Caco-2 (cell line): Measurements from ENCODE around the gene FAM151A. TPM values are rescaled to one million over a fixed set of nuclear protein-coding genes. Genes with fewer than 3 reads are reported as not detected.

Source experiments
- BruUV-seq: library from RNA; stranded (reverse); fragments of 400-500 nt; replicated peaks from 2 replicates; lab custom pipeline; 2021; lab: Mats Ljungman, UMichigan
- CTCF ChIA-PET: fragments of 300-600 bp; sonication (Branson Sonifier 250); formaldehyde crosslinking; loops from one replicate; lab custom pipeline; 2022; ENCODE audit warnings: antibody characterized with exemption; lab: Charles Lee
- POLR2A ChIA-PET: fragments of 300-600 bp; sonication (Branson Sonifier 250); formaldehyde crosslinking; loops from one replicate; lab custom pipeline; 2022; ENCODE audit warnings: antibody characterized with exemption; lab: Charles Lee
- DNase-seq, 2 experiments: peaks; one replicate each; pipeline versions ENCODE4 v3.0.0 to v3.0.0-alpha.2; 2020 to 2022
- H3K27me3 ChIP-seq: replicated peaks from 2 replicates; pipeline ENCODE4 v1.6.0; 2011; ENCODE audit warnings: low read length; ENCODE audit not compliant: control insufficient read depth, insufficient read depth
- H3K36me3 ChIP-seq: 2 replicates; pipeline ENCODE4 v1.5.1; 2011; ENCODE audit warnings: low read length; ENCODE audit not compliant: control insufficient read depth, insufficient read depth
- H3K4me1 ChIP-seq: fragments of 250-450 bp; sonication (Bioruptor Pico); 2 replicates; pipeline ENCODE4 v1.5.1; 2020; ENCODE audit warnings: mild to moderate bottlenecking
- H3K4me3 ChIP-seq: 2 replicates; pipeline ENCODE4 v1.5.1; 2011; ENCODE audit warnings: low read depth, mild to moderate bottlenecking, control low read depth, low read length
- H3K9me3 ChIP-seq: fragments of 250-450 bp; sonication (Bioruptor Pico); 2 replicates; pipeline ENCODE4 v1.5.1; 2020; ENCODE audit warnings: mild to moderate bottlenecking, moderate library complexity
- H3K27ac Mint-ChIP-seq: one replicate; pipeline ENCODE4 v1.8.0; 2022; ENCODE audit warnings: mixed read lengths; ENCODE audit not compliant: unreplicated experiment
- H3K27me3 Mint-ChIP-seq: one replicate; pipeline ENCODE4 v1.8.0; 2022; ENCODE audit warnings: mixed read lengths; ENCODE audit not compliant: insufficient read depth, unreplicated experiment
- H3K36me3 Mint-ChIP-seq: one replicate; pipeline ENCODE4 v1.8.0; 2022; ENCODE audit warnings: mild to moderate bottlenecking, mixed read lengths; ENCODE audit not compliant: insufficient read depth, unreplicated experiment
- H3K4me1 Mint-ChIP-seq: one replicate; pipeline ENCODE4 v1.8.0; 2022; ENCODE audit warnings: low read depth, mixed read lengths; ENCODE audit not compliant: unreplicated experiment
- H3K4me3 Mint-ChIP-seq: one replicate; pipeline ENCODE4 v1.8.0; 2022; ENCODE audit warnings: mild to moderate bottlenecking, moderate library complexity, mixed read lengths; ENCODE audit not compliant: unreplicated experiment
- H3K9me3 Mint-ChIP-seq: one replicate; pipeline ENCODE4 v1.8.0; 2022; ENCODE audit warnings: mixed read lengths; ENCODE audit not compliant: unreplicated experiment
- intact Hi-C: fragments of 100-400 bp; cut with micrococcal nuclease; formaldehyde crosslinking; loops from one replicate; pipeline ENCODE4 v1.10.0; 2022; ENCODE audit not compliant: unreplicated experiment
- total RNA-seq: library from RNA; stranded (reverse); gene quantifications from 2 replicates; pipeline ENCODE4 v1.2.3, GENCODE V29; 2022
- TF ChIP-seq, protein P1 (sequence below), 2 experiments: fragments of 200-600 bp in 1 of 2; IDR thresholded peaks; 1 replicate in 1 of 2; 2 replicates in 1 of 2; pipeline versions ENCODE4 v1.5.1 to v1.8.0; 2011 to 2022; ENCODE audit warnings: antibody characterized with exemption in 1 of 2, control low read depth in 1 of 2, inconsistent platforms in 1 of 2, low read depth in 1 of 2, low read length in 1 of 2, mild to moderate bottlenecking in 1 of 2, moderate library complexity in 1 of 2; ENCODE audit not compliant: insufficient read depth in 1 of 2, severe bottlenecking in 1 of 2, unreplicated experiment in 1 of 2

Gene FAM151A
- total RNA-seq, 1 experiment from 2014 or later: 22.3 TPM

DNA sequence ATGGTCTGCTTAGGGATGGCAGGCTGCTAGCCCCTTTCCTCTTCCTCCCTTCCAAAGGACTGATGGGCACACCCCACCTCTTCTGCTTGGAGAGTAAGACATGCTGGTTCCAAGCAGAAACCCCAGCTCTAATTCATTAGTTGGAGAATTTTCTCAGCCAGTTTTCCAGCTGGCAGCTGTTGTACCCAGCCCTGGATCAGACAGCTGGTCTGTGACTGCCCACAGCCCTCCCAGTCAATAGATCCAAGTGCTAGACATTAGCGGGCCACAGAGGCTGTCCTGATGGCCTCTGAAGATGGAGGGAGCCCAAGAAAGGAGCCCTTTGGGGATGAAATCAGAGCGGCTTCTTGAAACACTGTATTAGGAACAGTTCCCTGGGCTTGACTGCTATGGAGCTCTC lies 39.5 kb downstream of the FAM151A start:
- H3K36me3 Mint-ChIP-seq: no peaks in the 10 kb centered on the region
- no TSS peak for BruUV-seq
- H3K27ac Mint-ChIP-seq: no peak overlapping the region
- Histone ChIP-seq H3K4me3 (no peak overlapping the region), H3K9me3 (no peaks in the 10 kb centered on the region), H3K27me3 (no peaks in the 10 kb centered on the region), H3K36me3 (no peaks in the 10 kb centered on the region), H3K4me1 (no peaks in the 10 kb centered on the region)
- POLR2A ChIA-PET: no interaction called here
- peaks cover 5% of the 10 kb centered on the region for H3K4me1 Mint-ChIP-seq
- CTCF ChIA-PET: no interaction called here
- no peaks in the 10 kb centered on the region for H3K9me3 Mint-ChIP-seq
- intact Hi-C loops: no loop called here
- DNase-seq: no peak
- H3K4me3 Mint-ChIP-seq: no peak overlapping the region
- TF ChIP-seq, protein P1, sequence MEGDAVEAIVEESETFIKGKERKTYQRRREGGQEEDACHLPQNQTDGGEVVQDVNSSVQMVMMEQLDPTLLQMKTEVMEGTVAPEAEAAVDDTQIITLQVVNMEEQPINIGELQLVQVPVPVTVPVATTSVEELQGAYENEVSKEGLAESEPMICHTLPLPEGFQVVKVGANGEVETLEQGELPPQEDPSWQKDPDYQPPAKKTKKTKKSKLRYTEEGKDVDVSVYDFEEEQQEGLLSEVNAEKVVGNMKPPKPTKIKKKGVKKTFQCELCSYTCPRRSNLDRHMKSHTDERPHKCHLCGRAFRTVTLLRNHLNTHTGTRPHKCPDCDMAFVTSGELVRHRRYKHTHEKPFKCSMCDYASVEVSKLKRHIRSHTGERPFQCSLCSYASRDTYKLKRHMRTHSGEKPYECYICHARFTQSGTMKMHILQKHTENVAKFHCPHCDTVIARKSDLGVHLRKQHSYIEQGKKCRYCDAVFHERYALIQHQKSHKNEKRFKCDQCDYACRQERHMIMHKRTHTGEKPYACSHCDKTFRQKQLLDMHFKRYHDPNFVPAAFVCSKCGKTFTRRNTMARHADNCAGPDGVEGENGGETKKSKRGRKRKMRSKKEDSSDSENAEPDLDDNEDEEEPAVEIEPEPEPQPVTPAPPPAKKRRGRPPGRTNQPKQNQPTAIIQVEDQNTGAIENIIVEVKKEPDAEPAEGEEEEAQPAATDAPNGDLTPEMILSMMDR (IDR thresholded peaks at IDR 0.05; ENCODE audit: insufficient read depth in 1 of 2, low read depth in 1 of 2, low read length in 1 of 2, severe bottlenecking in 1 of 2, unreplicated experiment in 1 of 2): no peak
- no peaks in the 10 kb centered on the region for H3K27me3 Mint-ChIP-seq

DNA sequence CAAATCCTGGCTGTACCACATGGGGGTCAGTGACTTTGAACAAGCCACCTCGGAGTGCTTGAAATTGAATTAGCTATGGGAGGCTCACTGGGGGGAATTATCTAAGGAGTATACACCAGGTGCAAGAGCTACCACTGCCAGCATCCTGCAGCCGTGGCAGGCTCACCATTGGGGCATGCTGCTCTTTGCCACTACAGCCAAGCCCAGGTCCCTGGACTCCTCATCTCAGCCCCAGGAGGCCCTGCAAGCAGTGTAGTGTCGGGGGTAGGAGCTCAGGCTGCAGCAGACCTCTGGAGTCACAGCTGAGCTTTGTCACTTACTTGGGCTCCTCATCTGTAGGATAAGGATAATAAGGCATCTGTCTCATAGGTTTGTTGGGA lies 40.0 kb downstream of the FAM151A start:
- no TSS peak for BruUV-seq
- ChIA-PET CTCF (interaction anchor here (0.6 kb wide), 1 partner anchor 133 kb away, joined by 4 read pairs; no protein-coding TSS in a partner anchor), POLR2A (no interaction called here)
- no peaks in the 10 kb centered on the region for H3K27me3 Mint-ChIP-seq
- H3K4me1 ChIP-seq: no peaks in the 10 kb centered on the region
- H3K9me3 ChIP-seq: no peaks in the 10 kb centered on the region
- no peaks in the 10 kb centered on the region for H3K36me3 Mint-ChIP-seq
- TF ChIP-seq, protein P1 (IDR thresholded peaks at IDR 0.05; ENCODE audit: insufficient read depth in 1 of 2, low read depth in 1 of 2, low read length in 1 of 2, severe bottlenecking in 1 of 2, unreplicated experiment in 1 of 2): no peak
- no peak for DNase-seq
- no peak overlapping the region for H3K4me3 Mint-ChIP-seq
- no peaks in the 10 kb centered on the region for H3K36me3 ChIP-seq
- H3K4me3 ChIP-seq: no peak overlapping the region
- intact Hi-C loops: no loop called here
- H3K27ac Mint-ChIP-seq: no peak overlapping the region
- H3K27me3 ChIP-seq: no peaks in the 10 kb centered on the region
- peaks cover 6% of the 10 kb centered on the region for H3K4me1 Mint-ChIP-seq
- no peaks in the 10 kb centered on the region for H3K9me3 Mint-ChIP-seq

DNA sequence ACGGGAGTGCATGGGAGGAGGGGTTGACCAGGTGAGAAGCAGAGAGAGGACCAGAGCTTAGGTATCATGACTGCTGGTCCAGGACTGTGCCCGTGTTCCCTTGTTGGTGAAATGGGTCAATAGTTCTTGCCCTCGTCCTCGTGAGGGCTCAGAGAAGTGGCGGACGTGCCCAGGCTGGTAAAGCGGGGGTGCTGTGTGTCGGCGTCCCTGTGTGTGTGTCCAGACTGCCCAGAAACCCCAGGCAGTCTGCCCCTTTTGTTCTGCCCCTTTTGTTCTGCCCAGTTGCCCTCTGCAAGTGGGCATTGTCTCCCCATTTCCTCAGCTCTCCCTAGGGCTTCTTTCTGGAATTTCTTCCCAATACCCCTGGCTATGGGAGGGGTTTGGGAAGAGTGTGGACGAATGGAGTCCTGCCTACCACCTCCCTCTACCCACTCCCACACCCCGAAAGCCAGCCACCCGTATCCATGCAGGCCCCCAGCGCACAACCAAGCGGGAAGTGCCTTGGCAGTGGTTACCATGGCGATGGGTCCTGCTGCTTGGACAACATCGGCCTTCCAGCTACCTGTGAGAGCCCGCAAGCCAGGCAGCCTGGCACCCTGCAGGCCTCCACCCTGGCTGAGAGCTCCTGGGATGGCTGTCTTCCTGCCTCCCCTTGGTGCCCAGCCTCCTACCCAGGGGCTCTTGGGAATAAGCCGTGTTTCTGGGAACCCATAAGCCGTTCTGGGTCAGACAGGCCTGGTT lies 40.6 kb downstream of the FAM151A start:
- Mint-ChIP-seq H3K9me3 (no peaks in the 10 kb centered on the region), H3K27me3 (no peaks in the 10 kb centered on the region), H3K4me1 (peaks cover 6% of the 10 kb centered on the region), H3K36me3 (no peaks in the 10 kb centered on the region), H3K4me3 (no peak overlapping the region), H3K27ac (no peak overlapping the region)
- ChIA-PET CTCF (interaction anchor here (0.6 kb wide), 1 partner anchor 133 kb away, joined by 4 read pairs; no protein-coding TSS in a partner anchor), POLR2A (no interaction called here)
- intact Hi-C loops: no loop called here
- no peaks in the 10 kb centered on the region for H3K4me1 ChIP-seq
- H3K4me3 ChIP-seq: no peak overlapping the region
- DNase-seq: no peak
- TF ChIP-seq, protein P1 (IDR thresholded peaks at IDR 0.05; ENCODE audit: insufficient read depth in 1 of 2, low read depth in 1 of 2, low read length in 1 of 2, severe bottlenecking in 1 of 2, unreplicated experiment in 1 of 2): no peak
- H3K9me3 ChIP-seq: no peaks in the 10 kb centered on the region
- no TSS peak for BruUV-seq
- H3K27me3 ChIP-seq: no peaks in the 10 kb centered on the region
- H3K36me3 ChIP-seq: no peaks in the 10 kb centered on the region
